Measurements from ENCODE around the gene LTBP2.

The LTBP2 gene

GRCh38 chr14:74510223-74510931, 101.7 kb downstream of the LTBP2 start:
- Histone ChIP-seq H3K27me3 (ENCODE audit: control insufficient read depth, low read length) (peaks cover 13% of the 10 kb centered on the region; the same call in 1 of the 2 replicates), H3K36me3 (ENCODE audit: control insufficient read depth, low read length) (no peaks in the 10 kb centered on the region), H3K9me3 (ENCODE audit: control insufficient read depth, insufficient read depth, low read length) (no peaks in the 10 kb centered on the region), H3K4me1 (ENCODE audit: control insufficient read depth, low read length) (peaks cover 12% of the 10 kb centered on the region), H3K4me3 (ENCODE audit: low read length) (no peak overlapping the region), H3K27ac (ENCODE audit: low read depth, low read length) (no peak overlapping the region), H3F3A (ENCODE audit: control insufficient read depth, insufficient read depth) (no peaks in the 10 kb centered on the region), H3K79me2 (ENCODE audit: control insufficient read depth, low read length) (no peaks in the 10 kb centered on the region), H3K9me2 (replicated peaks; ENCODE audit: control insufficient read depth, low read length) (no peaks in the 10 kb centered on the region), H3K4me2 (ENCODE audit: low read length) (no peak overlapping the region), H4K20me1 (ENCODE audit: control insufficient read depth, insufficient read depth, low read depth, low read length) (no peaks in the 10 kb centered on the region)
- TF ChIP-seq CTCF (IDR thresholded peaks at IDR 0.05; ENCODE audit: low read depth, low read length, poor library complexity, severe bottlenecking) = no peak
- TF ChIP-seq EZH2phosphoT487 (IDR thresholded peaks at IDR 0.05; ENCODE audit: borderline replicate concordance, low read length) = no peak

DNA sequence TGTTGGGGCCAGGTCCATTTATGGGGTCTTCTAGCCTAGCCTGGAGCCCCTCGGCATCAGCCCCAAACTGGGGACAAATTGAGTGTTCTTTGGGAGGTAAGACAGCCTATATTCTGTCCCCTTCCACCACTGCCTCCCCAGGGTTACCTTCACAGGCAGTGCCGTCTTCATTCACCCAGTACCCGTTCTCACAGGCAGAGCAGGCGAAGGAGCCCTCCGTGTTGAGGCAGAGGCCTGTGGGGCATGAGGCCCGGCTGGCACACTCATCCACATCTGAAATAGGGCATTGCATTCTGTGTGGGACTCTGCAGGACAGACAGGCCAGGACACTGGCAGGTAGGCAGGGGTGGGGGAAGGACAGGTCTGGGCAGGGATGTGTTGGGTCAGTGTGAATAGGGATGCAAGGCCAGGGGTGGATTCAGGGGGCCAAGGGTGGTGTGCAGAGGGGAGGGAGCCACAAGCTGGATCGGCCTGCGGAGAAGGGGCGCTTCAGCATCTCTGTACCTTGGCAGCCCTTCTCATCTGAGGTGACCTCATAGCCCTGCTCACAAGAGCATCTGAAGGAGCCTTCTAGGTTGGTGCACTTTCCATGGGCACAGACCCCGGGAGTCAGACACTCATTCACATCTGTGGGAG, 102.3 kb downstream of the LTBP2 start:
- Histone ChIP-seq H3K27ac (ENCODE audit: low read depth, low read length) (no peak overlapping the region), H3K4me2 (ENCODE audit: low read length) (no peak overlapping the region)

GRCh38 chr14:74508844-74509428, 103.1 kb downstream of the LTBP2 start:
- H3K36me3 ChIP-seq (ENCODE audit: control insufficient read depth, low read length) = no peaks in the 10 kb centered on the region
- no peak overlapping the region for H3K4me3 ChIP-seq (ENCODE audit: low read length)
- peaks cover 12% of the 10 kb centered on the region for H3K4me1 ChIP-seq (ENCODE audit: control insufficient read depth, low read length)
- H3F3A ChIP-seq (ENCODE audit: control insufficient read depth, insufficient read depth) = no peaks in the 10 kb centered on the region
- H3K4me2 ChIP-seq (ENCODE audit: low read length) = no peak overlapping the region
- H3K79me2 ChIP-seq (ENCODE audit: control insufficient read depth, low read length) = no peaks in the 10 kb centered on the region
- H3K27ac ChIP-seq (ENCODE audit: low read depth, low read length) = no peak overlapping the region
- no peak for TF ChIP-seq EZH2phosphoT487 (IDR thresholded peaks at IDR 0.05; ENCODE audit: borderline replicate concordance, low read length)
- no peak for TF ChIP-seq CTCF (IDR thresholded peaks at IDR 0.05; ENCODE audit: low read depth, low read length, poor library complexity, severe bottlenecking)
- H3K9me2 ChIP-seq (replicated peaks; ENCODE audit: control insufficient read depth, low read length) = no peaks in the 10 kb centered on the region
- H3K9me3 ChIP-seq (ENCODE audit: control insufficient read depth, insufficient read depth, low read length) = no peaks in the 10 kb centered on the region
- no peaks in the 10 kb centered on the region for H4K20me1 ChIP-seq (ENCODE audit: control insufficient read depth, insufficient read depth, low read depth, low read length)
- peaks cover 2% of the 10 kb centered on the region; the same call in 1 of the 2 replicates for H3K27me3 ChIP-seq (ENCODE audit: control insufficient read depth, low read length)

More for the DNA sequence above, 102.3 kb downstream of the LTBP2 start:
- no peak for TF ChIP-seq CTCF (IDR thresholded peaks at IDR 0.05; ENCODE audit: low read depth, low read length, poor library complexity, severe bottlenecking)
- no peak for TF ChIP-seq EZH2phosphoT487 (IDR thresholded peaks at IDR 0.05; ENCODE audit: borderline replicate concordance, low read length)
- Histone ChIP-seq H3K4me3 (ENCODE audit: low read length) (no peak overlapping the region), H3K4me1 (ENCODE audit: control insufficient read depth, low read length) (peaks cover 12% of the 10 kb centered on the region), H3K9me2 (replicated peaks; ENCODE audit: control insufficient read depth, low read length) (no peaks in the 10 kb centered on the region), H4K20me1 (ENCODE audit: control insufficient read depth, insufficient read depth, low read depth, low read length) (no peaks in the 10 kb centered on the region), H3K9me3 (ENCODE audit: control insufficient read depth, insufficient read depth, low read length) (no peaks in the 10 kb centered on the region), H3K36me3 (ENCODE audit: control insufficient read depth, low read length) (no peaks in the 10 kb centered on the region), H3K27me3 (ENCODE audit: control insufficient read depth, low read length) (peaks cover 9% of the 10 kb centered on the region; the same call in 1 of the 2 replicates), H3K79me2 (ENCODE audit: control insufficient read depth, low read length) (no peaks in the 10 kb centered on the region), H3F3A (ENCODE audit: control insufficient read depth, insufficient read depth) (no peaks in the 10 kb centered on the region)

All from DOHH2 (cell line).